Endothelial cell of umbilical vein (primary cell): Measurements from ENCODE around the gene TRPC6.

ENCODE experiments used
- EZH2 ChIP-seq: IDR thresholded peaks from 2 replicates; pipeline ENCODE4 v1.6.1; 2012; ENCODE audit warnings: borderline replicate concordance, low read depth, mild to moderate bottlenecking, moderate library complexity, low read length, inconsistent platforms; ENCODE audit not compliant: severe bottlenecking
- FOS ChIP-seq: IDR thresholded peaks from 2 replicates; pipeline ENCODE4 v1.6.1; 2011; ENCODE audit warnings: mild to moderate bottlenecking, low read length, moderate library complexity, borderline replicate concordance; ENCODE audit not compliant: insufficient read depth
- GATA2 ChIP-seq: IDR thresholded peaks from 2 replicates; pipeline ENCODE4 v1.7.0; 2011; ENCODE audit warnings: low read depth, mild to moderate bottlenecking, moderate library complexity, mixed read lengths, low read length; ENCODE audit not compliant: insufficient read length, insufficient read depth
- JUN ChIP-seq: IDR thresholded peaks from 2 replicates; pipeline ENCODE4 v1.6.1; 2011; ENCODE audit warnings: borderline replicate concordance, low read depth; ENCODE audit not compliant: insufficient read length, insufficient read depth
- MYC ChIP-seq: IDR thresholded peaks from one replicate; pipeline ENCODE4 v1.6.1; 2011; ENCODE audit warnings: mild to moderate bottlenecking, low read depth, low read length
- POLR2A ChIP-seq: IDR thresholded peaks from 2 replicates; pipeline ENCODE4 v1.6.1; 2012; ENCODE audit warnings: low read depth, mild to moderate bottlenecking, control low read depth, low read length
- POLR2AphosphoS5 ChIP-seq: IDR thresholded peaks from 2 replicates; pipeline ENCODE4 v1.6.1; 2012; ENCODE audit warnings: low read depth, mild to moderate bottlenecking, control low read depth, low read length, moderate library complexity; ENCODE audit not compliant: insufficient read depth
- TF ChIP-seq, protein P1 (sequence below), 2 donors: IDR thresholded peaks; 1 replicate in 1 of 2; 2 replicates in 1 of 2; pipeline ENCODE4 v1.5.1; 2011; ENCODE audit warnings: low read length in 2 of 2, mild to moderate bottlenecking in 2 of 2, moderate library complexity in 2 of 2, control low read depth in 1 of 2, inconsistent platforms in 1 of 2, low read depth in 1 of 2; ENCODE audit not compliant: insufficient read depth in 1 of 2; ENCODE audit errors: extremely low read depth in 1 of 2
- TF ChIP-seq, protein P2 (sequence below): IDR thresholded peaks from 2 replicates; pipeline ENCODE4 v1.6.1; 2011; ENCODE audit not compliant: insufficient read depth, insufficient read length

DNA sequence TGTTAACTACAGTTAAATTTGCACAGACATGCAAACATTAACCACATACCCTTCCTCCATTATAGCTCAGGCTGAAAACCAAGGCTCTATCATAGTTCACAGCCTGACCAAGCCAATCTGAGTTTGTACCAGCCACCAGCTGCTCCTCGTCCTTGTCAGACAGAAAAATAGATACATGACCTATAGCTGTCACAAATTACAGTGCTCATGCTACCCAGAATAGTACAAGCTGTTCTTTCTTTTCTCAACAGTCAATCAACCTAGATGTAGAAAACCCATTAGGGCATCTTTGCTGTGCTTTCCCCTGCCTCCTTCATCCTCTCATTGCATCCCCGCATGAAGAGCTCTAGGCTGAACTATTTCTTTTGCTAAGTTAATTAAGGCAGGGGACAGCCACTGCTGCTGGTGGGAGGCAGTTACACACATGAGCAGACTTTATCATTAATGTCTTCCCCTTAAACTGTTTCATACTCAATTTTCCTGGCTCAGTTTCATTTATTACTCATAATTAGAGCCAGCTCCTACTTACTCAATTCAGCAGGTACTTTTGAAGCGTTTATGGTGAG is 148.3 kb downstream of the TRPC6 start:
- TF ChIP-seq, protein P1, sequence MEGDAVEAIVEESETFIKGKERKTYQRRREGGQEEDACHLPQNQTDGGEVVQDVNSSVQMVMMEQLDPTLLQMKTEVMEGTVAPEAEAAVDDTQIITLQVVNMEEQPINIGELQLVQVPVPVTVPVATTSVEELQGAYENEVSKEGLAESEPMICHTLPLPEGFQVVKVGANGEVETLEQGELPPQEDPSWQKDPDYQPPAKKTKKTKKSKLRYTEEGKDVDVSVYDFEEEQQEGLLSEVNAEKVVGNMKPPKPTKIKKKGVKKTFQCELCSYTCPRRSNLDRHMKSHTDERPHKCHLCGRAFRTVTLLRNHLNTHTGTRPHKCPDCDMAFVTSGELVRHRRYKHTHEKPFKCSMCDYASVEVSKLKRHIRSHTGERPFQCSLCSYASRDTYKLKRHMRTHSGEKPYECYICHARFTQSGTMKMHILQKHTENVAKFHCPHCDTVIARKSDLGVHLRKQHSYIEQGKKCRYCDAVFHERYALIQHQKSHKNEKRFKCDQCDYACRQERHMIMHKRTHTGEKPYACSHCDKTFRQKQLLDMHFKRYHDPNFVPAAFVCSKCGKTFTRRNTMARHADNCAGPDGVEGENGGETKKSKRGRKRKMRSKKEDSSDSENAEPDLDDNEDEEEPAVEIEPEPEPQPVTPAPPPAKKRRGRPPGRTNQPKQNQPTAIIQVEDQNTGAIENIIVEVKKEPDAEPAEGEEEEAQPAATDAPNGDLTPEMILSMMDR (IDR thresholded peaks at IDR 0.05; ENCODE audit: extremely low read depth in 1 of 2, insufficient read depth in 1 of 2, low read depth in 1 of 2, low read length in 2 of 2) = no peak
- TF ChIP-seq JUN (no peak), POLR2A (no peak), EZH2 (no peak), POLR2AphosphoS5 (no peak), FOS (no peak), MYC (no peak), GATA2 (no peak)
- TF ChIP-seq, protein P2, sequence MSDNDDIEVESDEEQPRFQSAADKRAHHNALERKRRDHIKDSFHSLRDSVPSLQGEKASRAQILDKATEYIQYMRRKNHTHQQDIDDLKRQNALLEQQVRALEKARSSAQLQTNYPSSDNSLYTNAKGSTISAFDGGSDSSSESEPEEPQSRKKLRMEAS = no peak
